H9 (cell line): ENCODE measurements around the gene PLD1. TPM values are rescaled to one million over a fixed set of nuclear protein-coding genes. Genes with fewer than 3 reads are reported as not detected.

Source experiments
- DNase-seq: peaks from one replicate; pipeline ENCODE4 v3.0.0-alpha.2; 2017
- H2AFZ ChIP-seq: one replicate; pipeline ENCODE4 v1.6.1; 2013; ENCODE audit warnings: mild to moderate bottlenecking, low read length, control low read depth, moderate library complexity
- H2AK5ac ChIP-seq: 2 replicates; pipeline ENCODE4 v1.6.1; 2013; ENCODE audit warnings: low read length, control low read depth, mixed read lengths; ENCODE audit not compliant: insufficient read length
- H2BK120ac ChIP-seq: one replicate; pipeline ENCODE4 v1.6.1; 2013; ENCODE audit warnings: low read depth, mild to moderate bottlenecking, low read length, control low read depth, inconsistent platforms; ENCODE audit not compliant: poor library complexity, severe bottlenecking
- H2BK12ac ChIP-seq: 2 replicates; pipeline ENCODE4 v1.6.1; 2013; ENCODE audit warnings: low read length, control low read depth, mixed read lengths, low read depth; ENCODE audit not compliant: insufficient read length
- H2BK15ac ChIP-seq: 2 replicates; pipeline ENCODE4 v1.6.1; 2013; ENCODE audit warnings: low read depth, low read length, control low read depth
- H2BK20ac ChIP-seq: one replicate; pipeline ENCODE4 v1.6.1; 2013; ENCODE audit warnings: low read depth, mild to moderate bottlenecking, low read length, control low read depth, inconsistent platforms; ENCODE audit not compliant: poor library complexity, severe bottlenecking
- H2BK5ac ChIP-seq: 2 replicates; pipeline ENCODE4 v1.6.1; 2013; ENCODE audit warnings: low read length, control low read depth, mixed read lengths; ENCODE audit not compliant: insufficient read length
- H3K14ac ChIP-seq: 2 replicates; pipeline ENCODE4 v1.6.1; 2013; ENCODE audit warnings: low read length, control low read depth; ENCODE audit not compliant: insufficient read depth
- H3K18ac ChIP-seq: 2 replicates; pipeline ENCODE4 v1.6.1; 2013; ENCODE audit warnings: low read depth, mild to moderate bottlenecking, mixed read lengths, low read length, control low read depth; ENCODE audit not compliant: insufficient read length
- H3K23ac ChIP-seq: 2 replicates; pipeline ENCODE4 v1.6.1; 2013; ENCODE audit warnings: low read length, control low read depth, mixed read lengths, low read depth; ENCODE audit not compliant: insufficient read length
- H3K23me2 ChIP-seq: 2 replicates; pipeline ENCODE4 v1.6.1; 2013; ENCODE audit warnings: low read depth, mild to moderate bottlenecking, mixed read lengths, low read length, control low read depth; ENCODE audit not compliant: insufficient read length, poor library complexity, severe bottlenecking
- H3K27ac ChIP-seq: 2 replicates; pipeline ENCODE4 v1.5.1; 2013; ENCODE audit warnings: low read length, control low read depth, mixed read lengths, low read depth; ENCODE audit not compliant: insufficient read length
- H3K27me3 ChIP-seq: 2 replicates; pipeline ENCODE4 v1.6.1; 2013; ENCODE audit warnings: low read length, control low read depth, inconsistent platforms; ENCODE audit not compliant: insufficient read depth
- H3K4ac ChIP-seq: 2 replicates; pipeline ENCODE4 v1.6.1; 2013; ENCODE audit warnings: low read depth, mild to moderate bottlenecking, control low read depth, inconsistent platforms, low read length, moderate library complexity
- H3K4me1 ChIP-seq: 2 replicates; pipeline ENCODE4 v1.6.1; 2013; ENCODE audit warnings: low read length, control low read depth, inconsistent platforms; ENCODE audit not compliant: insufficient read depth
- H3K4me2 ChIP-seq: 2 replicates; pipeline ENCODE4 v1.6.1; 2013; ENCODE audit warnings: low read length, control low read depth, mixed read lengths; ENCODE audit not compliant: insufficient read length, insufficient read depth
- H3K56ac ChIP-seq: 2 replicates; pipeline ENCODE4 v1.6.1; 2013; ENCODE audit warnings: low read depth, mild to moderate bottlenecking, mixed read lengths, low read length, control low read depth; ENCODE audit not compliant: insufficient read length
- H3K79me1 ChIP-seq: 2 replicates; pipeline ENCODE4 v1.6.1; 2013; ENCODE audit warnings: low read depth, mild to moderate bottlenecking, moderate library complexity, low read length, control low read depth, inconsistent platforms; ENCODE audit not compliant: insufficient read depth, poor library complexity, severe bottlenecking
- H3K79me2 ChIP-seq: 2 replicates; pipeline ENCODE4 v1.6.1; 2013; ENCODE audit warnings: low read length, control low read depth, inconsistent platforms; ENCODE audit not compliant: insufficient read depth
- H3K9ac ChIP-seq: 2 replicates; pipeline ENCODE4 v1.6.1; 2013; ENCODE audit warnings: low read length, control low read depth, mixed read lengths; ENCODE audit not compliant: insufficient read length; ENCODE audit errors: extremely low read depth
- H3K9me3 ChIP-seq: one replicate; pipeline ENCODE4 v1.6.1; 2013; ENCODE audit warnings: low read depth, low read length, inconsistent platforms; ENCODE audit not compliant: control insufficient read depth
- H3T11ph ChIP-seq: one replicate; pipeline ENCODE4 v1.6.1; 2013; ENCODE audit warnings: mild to moderate bottlenecking, low read length, control low read depth, inconsistent platforms
- H4K20me1 ChIP-seq: one replicate; pipeline ENCODE4 v1.6.1; 2013; ENCODE audit not compliant: control insufficient read depth, insufficient read length, insufficient read depth
- H4K5ac ChIP-seq: 2 replicates; pipeline ENCODE4 v1.6.1; 2013; ENCODE audit warnings: low read depth, mild to moderate bottlenecking, mixed read lengths, low read length, control low read depth; ENCODE audit not compliant: insufficient read length
- H4K8ac ChIP-seq: replicated peaks from 2 replicates; pipeline ENCODE4 v1.6.1; 2013; ENCODE audit warnings: low read length, control low read depth, mixed read lengths, low read depth; ENCODE audit not compliant: insufficient read length
- H4K91ac ChIP-seq: 2 replicates; pipeline ENCODE4 v1.6.1; 2013; ENCODE audit warnings: low read depth, mild to moderate bottlenecking, moderate library complexity, mixed read lengths, low read length, control low read depth; ENCODE audit not compliant: insufficient read length
- H3K27ac Mint-ChIP-seq, 3 experiments: 2 replicates in 2 of 3; 3 replicates in 1 of 3; pipeline ENCODE4 v1.8.0; 2020 to 2021; ENCODE audit warnings: mixed read lengths in 3 of 3, mild to moderate bottlenecking in 1 of 3, moderate library complexity in 1 of 3
- H3K27me3 Mint-ChIP-seq: 2 replicates; pipeline ENCODE4 v1.8.0; 2021; ENCODE audit warnings: low read depth, mild to moderate bottlenecking, moderate library complexity, mixed read lengths
- H3K36me3 Mint-ChIP-seq, 3 experiments: 2 replicates in 2 of 3; 3 replicates in 1 of 3; pipeline ENCODE4 v1.8.0; 2020 to 2021; ENCODE audit warnings: low read depth in 3 of 3, mixed read lengths in 3 of 3; ENCODE audit not compliant: insufficient read depth in 1 of 3
- H3K4me1 Mint-ChIP-seq, 2 experiments: 2 replicates each; pipeline ENCODE4 v1.8.0; 2020; ENCODE audit warnings: mixed read lengths in 2 of 2
- H3K4me3 Mint-ChIP-seq, 2 experiments: 2 replicates in 1 of 2; 3 replicates in 1 of 2; pipeline ENCODE4 v1.8.0; 2020 to 2021; ENCODE audit warnings: mild to moderate bottlenecking in 2 of 2, mixed read lengths in 2 of 2, moderate library complexity in 1 of 2
- H3K9me3 Mint-ChIP-seq, 2 experiments: 2 replicates in 1 of 2; 3 replicates in 1 of 2; pipeline ENCODE4 v1.8.0; 2020; ENCODE audit warnings: mild to moderate bottlenecking in 2 of 2, mixed read lengths in 2 of 2, moderate library complexity in 1 of 2
- CTCF ChIP-seq: fragments of 200-600 bp; sonication (generic); conservative IDR thresholded peaks from 3 replicates; pipeline ENCODE4 v1.8.0; 2021; ENCODE audit warnings: antibody characterized with exemption, mild to moderate bottlenecking
- WGBS: extraction: QIAGEN DNeasy Blood & Tissue Kit; methylation state at CpG from one replicate; pipeline ENCODE4 v1.1.7; 2013; ENCODE audit warnings: missing lambda C conversion rate, low lambda C conversion rate, mixed read lengths; ENCODE audit not compliant: insufficient read length; ENCODE audit errors: extremely low coverage; 5-methylcytosine and 5-hydroxymethylcytosine counted together
- total RNA-seq: library from RNA; stranded (reverse); gene quantifications from 2 replicates; pipeline ENCODE4 v1.2.1, GENCODE V29; 2021

Gene PLD1
- total RNA-seq, 1 experiment from 2014 or later, result 1.8 TPM

- no peak overlapping the region for H4K8ac ChIP-seq
- no peaks in the 10 kb centered on the region for H3K27me3 ChIP-seq
- no peaks in the 10 kb centered on the region for H3K36me3 Mint-ChIP-seq
- H3K23ac ChIP-seq, result no peak overlapping the region
- no peaks in the 10 kb centered on the region for H3K79me2 ChIP-seq
- no peak overlapping the region for H3K4me3 Mint-ChIP-seq
- no peak overlapping the region for H3T11ph ChIP-seq
- DNase-seq, result no peak
- TF ChIP-seq CTCF, result no peak
- no peak overlapping the region for H3K4me2 ChIP-seq
- H3K27me3 Mint-ChIP-seq, result no peaks in the 10 kb centered on the region
- H3K4me1 Mint-ChIP-seq, result peaks cover 8 to 9% of the 10 kb centered on the region in 2 experiments
- peaks cover 3% of the 10 kb centered on the region; the same call in 1 of the 2 replicates for H3K4me1 ChIP-seq
- no peaks in the 10 kb centered on the region for H3K79me1 ChIP-seq
- H2BK12ac ChIP-seq, result no peak overlapping the region
- no peak overlapping the region for H2BK15ac ChIP-seq
- no peak overlapping the region for H3K27ac Mint-ChIP-seq
- no peak overlapping the region for H3K27ac ChIP-seq
- H2BK5ac ChIP-seq, result no peak overlapping the region
- no peaks in the 10 kb centered on the region for H4K20me1 ChIP-seq
- H3K4ac ChIP-seq, result no peak overlapping the region
- H3K18ac ChIP-seq, result no peak overlapping the region
- no peak overlapping the region for H3K14ac ChIP-seq
- no CpG with 5 or more reads among the region's 5 CpGs for WGBS
- no peak overlapping the region for H4K91ac ChIP-seq
- no peak overlapping the region for H2AFZ ChIP-seq
- H3K9ac ChIP-seq, result no peak overlapping the region
- H2BK20ac ChIP-seq, result no peak overlapping the region
- H2AK5ac ChIP-seq, result no peak overlapping the region
- no peaks in the 10 kb centered on the region for H3K9me3 Mint-ChIP-seq
- H3K23me2 ChIP-seq, result no peaks in the 10 kb centered on the region
- no peak overlapping the region for H4K5ac ChIP-seq
- no peak overlapping the region for H2BK120ac ChIP-seq
- no peaks in the 10 kb centered on the region for H3K9me3 ChIP-seq
- no peak overlapping the region for H3K56ac ChIP-seq
Observed at GRCh38 chr3:171753025-171753472, 57.2 kb downstream of the PLD1 start.
